Endodermal cell (in vitro differentiated cells): ENCODE results near the gene MAD2L1BP. TPM values are rescaled to one million over a fixed set of nuclear protein-coding genes. Genes with fewer than 3 reads are reported as not detected.

Experiments used
- DNase-seq: peaks from one replicate; pipeline ENCODE4 v3.0.0-alpha.2; 2017
- H3K27ac ChIP-seq: 2 replicates; pipeline ENCODE4 v1.5.1; 2013; ENCODE audit warnings: mild to moderate bottlenecking, low read depth, low read length, moderate library complexity
- H3K27me3 ChIP-seq: 2 replicates; pipeline ENCODE4 v1.6.1; 2013; ENCODE audit warnings: mild to moderate bottlenecking, low read length, moderate library complexity; ENCODE audit not compliant: insufficient read depth, control insufficient read depth, poor library complexity, severe bottlenecking
- H3K36me3 ChIP-seq: 2 replicates; pipeline ENCODE4 v1.7.0; 2013; ENCODE audit warnings: mild to moderate bottlenecking, low read length, moderate library complexity; ENCODE audit not compliant: control insufficient read depth, insufficient read depth
- H3K4me1 ChIP-seq: one replicate; pipeline ENCODE4 v1.7.0; 2013; ENCODE audit warnings: low read length; ENCODE audit not compliant: control insufficient read depth, insufficient read depth
- H3K4me3 ChIP-seq: 2 replicates; pipeline ENCODE4 v1.5.1; 2013; ENCODE audit warnings: mild to moderate bottlenecking, low read length, moderate library complexity
- H3K9ac ChIP-seq: 2 replicates; pipeline ENCODE4 v1.6.1; 2013; ENCODE audit warnings: mild to moderate bottlenecking, low read length, moderate library complexity; ENCODE audit not compliant: poor library complexity, severe bottlenecking; ENCODE audit errors: extremely low read depth
- H3K9me3 ChIP-seq: 2 replicates; pipeline ENCODE4 v1.6.1; 2013; ENCODE audit warnings: mild to moderate bottlenecking, low read length, moderate library complexity; ENCODE audit not compliant: control insufficient read depth
- H3K27ac Mint-ChIP-seq: 2 replicates; pipeline ENCODE4 v1.8.0; 2020; ENCODE audit warnings: mixed read lengths
- H3K27me3 Mint-ChIP-seq: 2 replicates; pipeline ENCODE4 v1.8.0; 2021; ENCODE audit warnings: mild to moderate bottlenecking, mixed read lengths; ENCODE audit not compliant: insufficient read depth
- H3K36me3 Mint-ChIP-seq: 2 replicates; pipeline ENCODE4 v1.8.0; 2020; ENCODE audit warnings: low read depth, mixed read lengths
- H3K4me1 Mint-ChIP-seq: 2 replicates; pipeline ENCODE4 v1.8.0; 2020; ENCODE audit warnings: mixed read lengths
- H3K4me3 Mint-ChIP-seq: 2 replicates; pipeline ENCODE4 v1.8.0; 2020; ENCODE audit warnings: mild to moderate bottlenecking, moderate library complexity, mixed read lengths
- H3K9me3 Mint-ChIP-seq: 2 replicates; pipeline ENCODE4 v1.8.0; 2020; ENCODE audit warnings: mild to moderate bottlenecking, mixed read lengths
- CTCF ChIP-seq: fragments of 200-600 bp; sonication (generic); conservative IDR thresholded peaks from 2 replicates; pipeline ENCODE4 v1.5.0; 2021; ENCODE audit warnings: antibody characterized with exemption, mild to moderate bottlenecking
- WGBS, 2 experiments: methylation state at CpG; one replicate each; pipeline versions ENCODE4 v1.1.5 to v1.1.7; 2013; ENCODE audit warnings: missing lambda C conversion rate in 2 of 2, mixed read lengths in 1 of 2; ENCODE audit not compliant: insufficient coverage in 1 of 2, insufficient read length in 1 of 2; 5-methylcytosine and 5-hydroxymethylcytosine counted together
- total RNA-seq, 2 donors: library from RNA; stranded (reverse); fragmentation: NEBNext Ultra II Directional in 1 of 2; extraction: Animal tissue kit (Norgen Biotek cat#: 25700) in 1 of 2; gene quantifications; 2 replicates in 1 of 2; 3 replicates in 1 of 2; pipeline ENCODE4 v1.2.1, GENCODE V29; 2021

The MAD2L1BP gene
- total RNA-seq, 2 donors from 2014 or later: 32.7 to 41.5 TPM

DNA sequence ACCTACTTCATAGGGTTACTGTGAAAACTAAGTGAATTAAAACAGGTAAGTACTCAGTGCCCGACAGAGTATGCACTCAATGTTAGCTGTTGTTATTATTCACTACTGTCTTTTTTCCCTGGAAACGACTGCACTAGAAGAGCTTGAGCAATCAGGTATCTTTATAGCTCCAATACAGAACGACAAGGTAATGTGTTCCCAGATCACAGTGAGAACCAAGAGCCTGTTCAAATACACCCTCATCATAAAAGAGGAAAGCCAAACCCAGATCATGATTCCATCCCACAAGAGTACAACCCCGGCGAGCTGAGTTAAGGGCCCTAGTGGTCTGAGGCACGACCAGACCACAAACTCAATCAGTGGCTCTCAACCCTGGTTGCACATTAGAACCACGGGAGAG, 42.1 kb downstream of the MAD2L1BP start:
- H3K4me1 ChIP-seq: peaks cover 13% of the 10 kb centered on the region
- Mint-ChIP-seq H3K4me1 (peaks cover 22% of the 10 kb centered on the region), H3K4me3 (no peak overlapping the region), H3K36me3 (peaks cover 55% of the 10 kb centered on the region), H3K9me3 (no peaks in the 10 kb centered on the region), H3K27ac (no peak overlapping the region), H3K27me3 (no peaks in the 10 kb centered on the region)
- H3K36me3 ChIP-seq: peaks cover 95% of the 10 kb centered on the region
- no peaks in the 10 kb centered on the region for H3K9me3 ChIP-seq
- no peak for TF ChIP-seq CTCF
- no peaks in the 10 kb centered on the region for H3K27me3 ChIP-seq
- H3K4me3 ChIP-seq: no peak overlapping the region
- WGBS, 2 experiments: 89 to 98% methylated on average over 3 to 7 of the region's 7 CpGs
- H3K9ac ChIP-seq: no peak overlapping the region
- DNase-seq: no peak
- no peak overlapping the region for H3K27ac ChIP-seq

DNA sequence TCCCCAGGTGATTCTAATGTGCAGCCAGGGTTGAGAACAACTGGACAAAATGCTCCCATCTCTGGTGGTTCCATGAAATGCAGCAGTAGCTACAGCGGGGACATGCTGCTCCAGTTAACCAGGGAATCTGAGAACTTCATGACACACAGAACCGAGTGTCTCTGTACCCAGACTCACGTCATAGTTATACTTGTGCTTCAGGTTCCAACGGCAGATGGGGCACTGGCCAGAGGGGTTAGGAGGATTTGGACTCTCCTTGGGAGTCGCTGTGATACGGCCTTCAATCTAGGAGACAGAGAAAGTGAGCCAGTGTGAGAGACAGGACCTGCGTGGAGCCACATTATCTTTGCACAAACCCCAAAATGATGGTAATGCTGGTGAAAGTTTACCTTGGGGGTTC, 42.7 kb downstream of the MAD2L1BP start:
- H3K36me3 Mint-ChIP-seq: peaks cover 52% of the 10 kb centered on the region
- WGBS, 2 experiments: 96 to 99% methylated on average over 7 of the region's 7 CpGs

DNA sequence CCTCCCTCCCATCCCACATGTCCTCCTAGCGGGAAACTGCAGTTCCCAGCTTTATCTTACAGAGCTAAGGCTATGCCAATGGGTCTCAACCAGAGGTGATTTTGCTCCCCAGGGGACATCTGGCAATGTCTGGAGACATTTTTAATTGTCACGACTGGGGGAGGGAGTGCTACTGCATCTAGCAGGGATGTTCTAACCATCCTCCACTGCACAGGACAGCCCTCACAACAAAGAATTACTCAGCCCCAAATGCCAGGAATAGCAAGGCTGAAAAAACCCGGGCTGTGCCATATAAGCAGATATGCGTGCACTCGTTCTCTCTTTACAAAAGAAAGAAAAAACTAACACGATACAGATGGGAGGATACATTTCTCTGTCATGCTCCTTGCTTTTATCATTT, 43.4 kb downstream of the MAD2L1BP start:
- H3K9ac ChIP-seq: no peak overlapping the region
- Mint-ChIP-seq H3K36me3 (peaks cover 49% of the 10 kb centered on the region), H3K4me1 (peaks cover 35% of the 10 kb centered on the region), H3K9me3 (no peaks in the 10 kb centered on the region), H3K4me3 (no peak overlapping the region), H3K27ac (no peak overlapping the region), H3K27me3 (no peaks in the 10 kb centered on the region)
- no peak overlapping the region for H3K27ac ChIP-seq
- TF ChIP-seq CTCF: no peak
- no peaks in the 10 kb centered on the region for H3K9me3 ChIP-seq
- 94 to 95% methylated on average over 5 to 6 of the region's 6 CpGs for WGBS, 2 experiments
- H3K4me1 ChIP-seq: peaks cover 23% of the 10 kb centered on the region
- H3K27me3 ChIP-seq: no peaks in the 10 kb centered on the region
- peaks cover 84% of the 10 kb centered on the region for H3K36me3 ChIP-seq
- no peak overlapping the region for H3K4me3 ChIP-seq
- DNase-seq: no peak

More for the DNA sequence above, 42.7 kb downstream of the MAD2L1BP start:
- DNase-seq: no peak
- H3K4me1 Mint-ChIP-seq: peaks cover 28% of the 10 kb centered on the region
- Histone ChIP-seq H3K4me1 (peaks cover 18% of the 10 kb centered on the region), H3K27me3 (no peaks in the 10 kb centered on the region), H3K9ac (no peak overlapping the region), H3K27ac (no peak overlapping the region), H3K9me3 (no peaks in the 10 kb centered on the region), H3K36me3 (peaks cover 92% of the 10 kb centered on the region), H3K4me3 (no peak overlapping the region)
- peak overlapping the region; percentile 30 for H3K27ac Mint-ChIP-seq
- no peak overlapping the region for H3K4me3 Mint-ChIP-seq
- no peaks in the 10 kb centered on the region for H3K9me3 Mint-ChIP-seq
- TF ChIP-seq CTCF: no peak
- H3K27me3 Mint-ChIP-seq: no peaks in the 10 kb centered on the region
